WERI-Rb-1 (cell line): ENCODE results near the gene CAVIN2.
A peak's percentile ranks its signal among the peaks of the same experiment; 100 is the strongest.

Experiments used
- DNase-seq: peaks from one replicate; pipeline ENCODE4 v3.0.0-alpha.2; 2020
- H3K27ac ChIP-seq: fragments of 250-450 bp; sonication (Bioruptor Pico); 2 replicates; pipeline ENCODE4 v1.5.1; 2020; ENCODE audit warnings: mild to moderate bottlenecking, moderate library complexity
- H3K27me3 ChIP-seq: fragments of 250-450 bp; sonication (Bioruptor Pico); 2 replicates; pipeline ENCODE4 v1.5.1; 2021; ENCODE audit warnings: mild to moderate bottlenecking, low read depth, moderate library complexity; ENCODE audit not compliant: insufficient read depth, severe bottlenecking
- H3K36me3 ChIP-seq: fragments of 250-450 bp; sonication (Bioruptor Pico); 2 replicates; pipeline ENCODE4 v1.5.1; 2020; ENCODE audit warnings: mild to moderate bottlenecking, moderate library complexity
- H3K4me3 ChIP-seq: 2 replicates; pipeline ENCODE4 v1.5.1; 2011; ENCODE audit warnings: low read depth, mild to moderate bottlenecking, control low read depth, low read length
- H3K9me3 ChIP-seq: fragments of 250-450 bp; sonication (Bioruptor Pico); 2 replicates; pipeline ENCODE4 v1.5.1; 2021; ENCODE audit warnings: mild to moderate bottlenecking, moderate library complexity; ENCODE audit not compliant: severe bottlenecking
- CTCF ChIP-seq: IDR thresholded peaks from 2 replicates; pipeline ENCODE4 v1.5.1; 2011; ENCODE audit warnings: low read depth, mild to moderate bottlenecking, control low read depth, inconsistent platforms, low read length

CAVIN2 gene

GRCh38 chr2:191881982-191882816 lies 35.3 kb upstream of the CAVIN2 start:
- no peak overlapping the region for H3K4me3 ChIP-seq
- no peaks in the 10 kb centered on the region for H3K9me3 ChIP-seq
- no peak for TF ChIP-seq CTCF
- no peak overlapping the region for H3K27ac ChIP-seq
- no peaks in the 10 kb centered on the region for H3K36me3 ChIP-seq
- H3K27me3 ChIP-seq: no peaks in the 10 kb centered on the region
- no peak for DNase-seq

- no peak for DNase-seq
- no peak overlapping the region for H3K4me3 ChIP-seq
- H3K9me3 ChIP-seq: no peaks in the 10 kb centered on the region
- no peaks in the 10 kb centered on the region for H3K36me3 ChIP-seq
- no peaks in the 10 kb centered on the region for H3K27me3 ChIP-seq
- H3K27ac ChIP-seq: no peak overlapping the region
- TF ChIP-seq CTCF: no peak
Measured at GRCh38 chr2:191878548-191879279, 31.8 kb upstream of the CAVIN2 start.

- Histone ChIP-seq H3K9me3 (no peaks in the 10 kb centered on the region), H3K4me3 (no peak overlapping the region), H3K27ac (no peak overlapping the region), H3K27me3 (no peaks in the 10 kb centered on the region), H3K36me3 (no peaks in the 10 kb centered on the region)
- no peak for DNase-seq
- no peak for TF ChIP-seq CTCF
Measured at GRCh38 chr2:191877875-191878274, 31.0 kb upstream of the CAVIN2 start.

- Histone ChIP-seq H3K36me3 (no peaks in the 10 kb centered on the region), H3K27me3 (no peaks in the 10 kb centered on the region), H3K9me3 (no peaks in the 10 kb centered on the region), H3K27ac (no peak overlapping the region), H3K4me3 (no peak overlapping the region)
- DNase-seq: no peak
- no peak for TF ChIP-seq CTCF
Measured at GRCh38 chr2:191875859-191876258, 29.0 kb upstream of the CAVIN2 start.

GRCh38 chr2:191870744-191871143 lies 23.9 kb upstream of the CAVIN2 start:
- no peaks in the 10 kb centered on the region for H3K9me3 ChIP-seq
- no peak overlapping the region for H3K4me3 ChIP-seq
- no peaks in the 10 kb centered on the region for H3K27me3 ChIP-seq
- peak; percentile 64 for TF ChIP-seq CTCF
- DNase-seq: peak; percentile 54
- no peaks in the 10 kb centered on the region for H3K36me3 ChIP-seq
- H3K27ac ChIP-seq: no peak overlapping the region
